ENCODE results near the gene WWOX. TPM values are rescaled to one million over a fixed set of nuclear protein-coding genes. Genes with fewer than 3 reads are reported as not detected.
A peak's percentile ranks its signal among the peaks of the same experiment; 100 is the strongest.

The WWOX gene
- total RNA-seq, 1 experiment from 2014 or later: 28.3 TPM

DNA sequence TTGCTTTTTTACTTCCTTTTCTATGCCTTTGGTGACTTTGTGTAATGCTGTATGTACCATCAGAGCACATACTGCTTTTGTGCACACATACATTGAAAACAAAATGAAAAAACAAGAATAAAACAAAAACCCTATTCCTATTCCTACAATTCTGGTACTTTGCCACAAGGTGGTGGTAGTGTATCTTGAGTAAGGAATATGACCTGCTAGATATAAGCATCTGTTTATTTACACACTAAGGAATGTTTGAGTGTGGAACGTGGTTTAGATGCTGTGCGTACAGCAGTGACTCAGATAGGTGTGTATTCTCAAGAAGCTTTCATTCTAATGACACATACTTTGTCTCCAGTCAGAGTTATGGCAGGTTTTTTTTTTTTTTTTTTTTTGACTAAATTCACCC is 606.2 kb downstream of the WWOX start:
- H3K4me2 ChIP-seq (ENCODE audit: low read length): no peak overlapping the region
- ATAC-seq (no peak), DNase-seq (peak; percentile 61)
- POLR2A ChIA-PET (ENCODE audit: unreplicated experiment): no interaction called here
- H2AFZ ChIP-seq (ENCODE audit: low read length): no peak overlapping the region
- H3K9me3 ChIP-seq (ENCODE audit: low read length): no peaks in the 10 kb centered on the region
- no peaks in the 10 kb centered on the region for H3K9me2 ChIP-seq (replicated peaks; ENCODE audit: low read length)
- H3K79me2 ChIP-seq (ENCODE audit: low read length): no peaks in the 10 kb centered on the region
- H3K27me3 ChIP-seq (ENCODE audit: low read length): no peaks in the 10 kb centered on the region
- TF ChIP-seq, protein P1, sequence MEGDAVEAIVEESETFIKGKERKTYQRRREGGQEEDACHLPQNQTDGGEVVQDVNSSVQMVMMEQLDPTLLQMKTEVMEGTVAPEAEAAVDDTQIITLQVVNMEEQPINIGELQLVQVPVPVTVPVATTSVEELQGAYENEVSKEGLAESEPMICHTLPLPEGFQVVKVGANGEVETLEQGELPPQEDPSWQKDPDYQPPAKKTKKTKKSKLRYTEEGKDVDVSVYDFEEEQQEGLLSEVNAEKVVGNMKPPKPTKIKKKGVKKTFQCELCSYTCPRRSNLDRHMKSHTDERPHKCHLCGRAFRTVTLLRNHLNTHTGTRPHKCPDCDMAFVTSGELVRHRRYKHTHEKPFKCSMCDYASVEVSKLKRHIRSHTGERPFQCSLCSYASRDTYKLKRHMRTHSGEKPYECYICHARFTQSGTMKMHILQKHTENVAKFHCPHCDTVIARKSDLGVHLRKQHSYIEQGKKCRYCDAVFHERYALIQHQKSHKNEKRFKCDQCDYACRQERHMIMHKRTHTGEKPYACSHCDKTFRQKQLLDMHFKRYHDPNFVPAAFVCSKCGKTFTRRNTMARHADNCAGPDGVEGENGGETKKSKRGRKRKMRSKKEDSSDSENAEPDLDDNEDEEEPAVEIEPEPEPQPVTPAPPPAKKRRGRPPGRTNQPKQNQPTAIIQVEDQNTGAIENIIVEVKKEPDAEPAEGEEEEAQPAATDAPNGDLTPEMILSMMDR (conservative IDR thresholded peaks at IDR 0.05; ENCODE audit: low read depth, low read length): peak; percentile 54
- no peak for TF ChIP-seq EZH2 (IDR thresholded peaks at IDR 0.05; ENCODE audit: low read length, unreplicated experiment)
- H3K36me3 ChIP-seq (ENCODE audit: low read depth, low read length): no peaks in the 10 kb centered on the region
- no peak overlapping the region for H3K27ac ChIP-seq (ENCODE audit: low read length)
- intact Hi-C loops (cut with micrococcal nuclease): no loop called here
- H3K4me1 ChIP-seq (ENCODE audit: insufficient read depth, low read length): no peaks in the 10 kb centered on the region
- no peak overlapping the region for H3K4me3 ChIP-seq (ENCODE audit: low read length)
- H3F3A ChIP-seq (ENCODE audit: low read length, unreplicated experiment): no peaks in the 10 kb centered on the region
- no peaks in the 10 kb centered on the region for H4K20me1 ChIP-seq (ENCODE audit: low read length)
- no TSS peak for BruUV-seq (replicated peaks)
- no peak overlapping the region for H3K9ac ChIP-seq (ENCODE audit: low read length)
- CTCF ChIA-PET: no interaction called here

DNA sequence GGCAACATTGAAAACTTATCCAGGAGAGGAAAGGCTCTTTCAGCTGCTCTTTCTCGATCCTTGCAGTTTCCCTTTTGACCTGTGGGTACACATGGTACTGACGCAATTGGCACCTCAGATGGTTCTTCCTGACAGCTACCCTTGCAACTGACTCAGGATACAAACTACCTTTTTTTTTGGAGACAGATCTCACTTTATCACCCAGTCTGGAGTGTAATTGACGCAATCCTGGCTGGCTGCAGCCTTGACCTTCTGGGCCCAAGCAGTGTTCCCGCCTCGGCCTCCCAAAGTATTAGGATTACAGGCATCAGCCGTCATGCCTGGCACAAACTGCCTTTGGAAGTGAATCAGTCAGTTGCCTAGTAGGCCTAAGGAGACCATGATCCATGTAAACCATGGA is 607.2 kb downstream of the WWOX start:
- H3F3A ChIP-seq (ENCODE audit: low read length, unreplicated experiment): no peaks in the 10 kb centered on the region
- CTCF ChIA-PET: no interaction called here
- intact Hi-C loops (cut with micrococcal nuclease): no loop called here

DNA sequence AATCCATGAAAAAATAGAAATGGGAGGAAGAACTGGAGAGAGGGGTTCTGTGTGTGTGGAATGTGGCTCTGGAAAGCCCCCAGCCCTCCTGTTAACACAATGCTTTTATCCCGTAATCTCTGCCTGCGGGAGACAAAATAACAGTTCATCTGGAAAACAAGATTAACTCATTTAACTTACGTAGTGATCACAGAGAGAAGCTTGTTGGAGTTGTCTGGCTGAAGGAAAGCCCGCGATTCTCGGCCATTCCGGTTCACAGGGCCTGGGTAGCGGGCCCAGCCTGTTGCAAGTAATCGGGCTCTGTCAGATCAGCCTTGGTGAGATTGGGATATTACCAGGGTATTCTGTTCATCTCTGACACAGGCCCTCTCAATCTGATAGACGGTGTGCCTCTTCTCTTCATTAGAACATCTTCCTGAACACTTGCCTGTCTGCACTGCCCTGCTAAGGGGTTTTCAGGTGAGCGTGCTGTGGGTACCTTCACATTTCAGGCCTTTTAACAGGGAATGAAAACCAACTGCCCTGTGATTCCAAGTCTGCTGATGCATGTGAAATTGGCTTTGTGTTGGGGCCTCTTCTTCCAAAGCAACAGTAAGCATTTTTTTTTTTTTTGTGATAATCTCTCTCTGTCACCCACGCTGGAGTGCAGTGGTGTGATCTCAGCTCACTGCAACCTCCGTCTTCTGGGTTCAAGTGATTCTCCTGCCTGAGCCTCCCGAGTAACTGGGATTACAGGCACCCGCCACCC is 609.9 kb downstream of the WWOX start:
- Histone ChIP-seq H3K9ac (ENCODE audit: low read length) (no peak overlapping the region), H2AFZ (ENCODE audit: low read length) (no peak overlapping the region), H3K27ac (ENCODE audit: low read length) (no peak overlapping the region), H4K20me1 (ENCODE audit: low read length) (no peaks in the 10 kb centered on the region), H3K79me2 (ENCODE audit: low read length) (no peaks in the 10 kb centered on the region), H3K36me3 (ENCODE audit: low read depth, low read length) (no peaks in the 10 kb centered on the region), H3K9me2 (replicated peaks; ENCODE audit: low read length) (no peaks in the 10 kb centered on the region), H3K4me1 (ENCODE audit: insufficient read depth, low read length) (no peaks in the 10 kb centered on the region), H3K9me3 (ENCODE audit: low read length) (no peaks in the 10 kb centered on the region), H3K4me3 (ENCODE audit: low read length) (no peak overlapping the region), H3K4me2 (ENCODE audit: low read length) (no peak overlapping the region), H3F3A (ENCODE audit: low read length, unreplicated experiment) (no peaks in the 10 kb centered on the region), H3K27me3 (ENCODE audit: low read length) (no peaks in the 10 kb centered on the region)
- ChIA-PET CTCF (no interaction called here), POLR2A (ENCODE audit: unreplicated experiment) (no interaction called here)
- DNase-seq (no peak), ATAC-seq (no peak)
- no TSS peak for BruUV-seq (replicated peaks)
- intact Hi-C loops (cut with micrococcal nuclease): no loop called here
- TF ChIP-seq EZH2phosphoT487 (IDR thresholded peaks at IDR 0.05; ENCODE audit: borderline replicate concordance, low read length): no peak
- no peak for TF ChIP-seq EZH2 (IDR thresholded peaks at IDR 0.05; ENCODE audit: low read length, unreplicated experiment)
- TF ChIP-seq, protein P1 (conservative IDR thresholded peaks at IDR 0.05; ENCODE audit: low read depth, low read length): no peak

More for the DNA sequence above, 607.2 kb downstream of the WWOX start:
- Histone ChIP-seq H3K9ac (ENCODE audit: low read length) (no peak overlapping the region), H3K27ac (ENCODE audit: low read length) (no peak overlapping the region), H3K27me3 (ENCODE audit: low read length) (no peaks in the 10 kb centered on the region), H3K4me2 (ENCODE audit: low read length) (no peak overlapping the region), H3K4me1 (ENCODE audit: insufficient read depth, low read length) (no peaks in the 10 kb centered on the region), H3K36me3 (ENCODE audit: low read depth, low read length) (no peaks in the 10 kb centered on the region), H4K20me1 (ENCODE audit: low read length) (no peaks in the 10 kb centered on the region), H3K79me2 (ENCODE audit: low read length) (no peaks in the 10 kb centered on the region), H2AFZ (ENCODE audit: low read length) (no peak overlapping the region), H3K9me3 (ENCODE audit: low read length) (no peaks in the 10 kb centered on the region), H3K4me3 (ENCODE audit: low read length) (no peak overlapping the region), H3K9me2 (replicated peaks; ENCODE audit: low read length) (no peaks in the 10 kb centered on the region)
- POLR2A ChIA-PET (ENCODE audit: unreplicated experiment): no interaction called here
- no peak for DNase-seq
- ATAC-seq: no peak
- TF ChIP-seq, protein P1 (conservative IDR thresholded peaks at IDR 0.05; ENCODE audit: low read depth, low read length): no peak
- TF ChIP-seq EZH2phosphoT487 (IDR thresholded peaks at IDR 0.05; ENCODE audit: borderline replicate concordance, low read length): no peak
- no peak for TF ChIP-seq EZH2 (IDR thresholded peaks at IDR 0.05; ENCODE audit: low read length, unreplicated experiment)
- BruUV-seq (replicated peaks): no TSS peak
